ENCODE results near the gene PHF19.

Gene PHF19

DNA sequence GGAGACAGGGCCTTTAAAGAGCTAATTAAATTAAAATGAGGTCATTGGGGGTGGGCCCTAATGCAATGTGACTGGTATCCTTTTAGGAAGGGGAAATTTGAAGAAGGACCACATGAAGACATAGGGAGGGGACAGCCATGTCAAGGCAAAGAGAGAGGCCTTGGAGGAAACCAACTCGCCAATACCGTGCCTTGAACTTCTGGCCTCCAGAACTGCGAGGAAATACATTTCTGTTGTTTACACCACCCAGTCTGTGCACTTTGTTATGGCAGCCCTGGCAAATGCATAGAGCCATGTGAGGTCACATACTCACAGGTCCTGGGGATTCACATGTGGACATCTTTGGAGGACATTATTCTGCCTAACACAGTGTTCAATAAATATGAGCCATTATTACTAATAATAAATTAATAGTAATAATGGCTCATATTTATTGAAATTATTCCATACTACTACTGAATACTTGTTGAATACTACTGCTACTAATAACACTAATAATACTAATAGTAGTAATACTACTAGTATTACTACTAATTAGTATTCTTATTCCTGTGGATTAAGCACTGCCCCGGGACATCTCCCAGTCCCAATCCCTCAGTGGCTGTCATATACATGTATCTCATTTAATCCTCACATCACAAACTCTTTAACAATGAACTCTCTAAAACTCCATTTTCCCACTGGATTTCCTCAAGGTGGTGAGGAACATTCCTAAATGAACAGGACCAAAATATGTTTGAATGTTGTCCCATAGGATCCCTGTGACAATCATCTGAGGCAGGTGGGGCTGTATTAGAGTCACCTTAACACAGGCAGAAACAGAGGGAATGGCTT lies 41.2 kb upstream of the PHF19 start:
- in situ Hi-C loops (cut with HindIII; ENCODE audit: low sequenced_read_pairs): no loop called here
- H3K4me3 ChIP-seq (ENCODE audit: low read depth, low read length): no peak overlapping the region
- TF ChIP-seq, protein P1, sequence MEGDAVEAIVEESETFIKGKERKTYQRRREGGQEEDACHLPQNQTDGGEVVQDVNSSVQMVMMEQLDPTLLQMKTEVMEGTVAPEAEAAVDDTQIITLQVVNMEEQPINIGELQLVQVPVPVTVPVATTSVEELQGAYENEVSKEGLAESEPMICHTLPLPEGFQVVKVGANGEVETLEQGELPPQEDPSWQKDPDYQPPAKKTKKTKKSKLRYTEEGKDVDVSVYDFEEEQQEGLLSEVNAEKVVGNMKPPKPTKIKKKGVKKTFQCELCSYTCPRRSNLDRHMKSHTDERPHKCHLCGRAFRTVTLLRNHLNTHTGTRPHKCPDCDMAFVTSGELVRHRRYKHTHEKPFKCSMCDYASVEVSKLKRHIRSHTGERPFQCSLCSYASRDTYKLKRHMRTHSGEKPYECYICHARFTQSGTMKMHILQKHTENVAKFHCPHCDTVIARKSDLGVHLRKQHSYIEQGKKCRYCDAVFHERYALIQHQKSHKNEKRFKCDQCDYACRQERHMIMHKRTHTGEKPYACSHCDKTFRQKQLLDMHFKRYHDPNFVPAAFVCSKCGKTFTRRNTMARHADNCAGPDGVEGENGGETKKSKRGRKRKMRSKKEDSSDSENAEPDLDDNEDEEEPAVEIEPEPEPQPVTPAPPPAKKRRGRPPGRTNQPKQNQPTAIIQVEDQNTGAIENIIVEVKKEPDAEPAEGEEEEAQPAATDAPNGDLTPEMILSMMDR (IDR thresholded peaks at IDR 0.05; ENCODE audit: low read depth, low read length, missing control alignments): no peak
- DNase-seq (ENCODE audit: low read depth): no peak

DNA sequence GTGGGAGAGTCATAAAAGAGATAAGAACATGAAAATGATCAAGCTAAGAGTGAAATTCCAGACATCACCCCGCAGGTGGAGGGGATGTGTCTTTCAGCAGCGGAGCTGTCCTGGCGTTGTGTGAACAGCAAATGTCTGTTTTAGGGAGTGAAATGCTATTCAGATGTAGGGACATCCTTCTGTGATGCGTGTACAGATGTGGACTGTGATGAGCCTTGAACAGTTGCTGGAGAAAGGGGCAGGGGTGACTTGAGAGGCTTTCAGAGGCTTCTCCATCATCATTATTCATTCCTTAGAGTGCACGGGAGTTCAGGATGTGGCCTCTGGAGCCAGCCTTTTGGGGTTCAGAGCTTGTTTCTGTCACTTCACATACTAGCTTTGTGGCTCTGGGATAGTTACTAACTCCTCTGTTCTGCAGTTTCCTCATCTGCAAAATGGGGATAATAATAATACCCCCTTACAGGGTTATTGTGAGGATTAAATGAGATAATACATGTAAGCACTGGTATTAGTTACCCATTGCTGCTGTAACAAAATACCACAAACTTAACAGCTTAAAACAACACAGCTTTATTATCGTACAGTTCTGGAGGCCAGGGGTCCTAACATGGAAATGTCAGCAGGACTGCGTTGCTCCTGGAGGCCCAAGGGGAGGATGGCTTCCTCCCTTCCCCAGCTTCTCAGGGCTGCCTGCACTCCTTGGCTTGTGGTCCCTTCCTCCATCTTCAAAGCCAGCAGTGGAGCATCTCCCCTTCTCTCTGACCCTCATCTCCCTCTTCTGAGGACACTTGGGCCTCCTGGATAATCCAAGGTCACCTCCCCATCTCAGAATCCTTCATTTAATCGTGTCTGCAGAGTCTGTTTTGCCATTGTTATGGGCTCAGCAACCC lies 40.2 kb upstream of the PHF19 start:
- no peak for DNase-seq (ENCODE audit: low read depth)
- in situ Hi-C loops (cut with HindIII; ENCODE audit: low sequenced_read_pairs): no loop called here
- no peak overlapping the region for H3K4me3 ChIP-seq (ENCODE audit: low read depth, low read length)
- TF ChIP-seq, protein P1 (IDR thresholded peaks at IDR 0.05; ENCODE audit: low read depth, low read length, missing control alignments): no peak

DNA sequence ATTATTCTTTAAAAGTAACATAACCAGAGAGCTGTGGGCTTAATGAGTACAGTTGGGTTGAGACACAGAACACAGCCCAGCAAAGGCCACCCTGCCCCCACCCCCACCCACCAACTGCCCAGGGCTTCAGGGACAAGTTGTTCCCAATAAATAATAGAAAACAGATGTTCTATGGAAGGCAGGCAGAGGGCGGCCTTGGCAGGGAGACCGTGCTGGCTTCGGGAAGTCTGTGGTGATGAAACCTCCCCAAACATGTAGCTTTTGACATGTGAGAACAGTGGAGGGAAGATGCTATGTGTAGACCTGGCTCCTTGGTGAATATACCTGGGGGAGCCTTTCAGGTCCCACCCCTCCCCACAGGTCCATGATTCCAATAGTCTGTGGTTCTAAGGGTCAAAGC lies 39.6 kb upstream of the PHF19 start:
- H3K4me3 ChIP-seq (ENCODE audit: low read depth, low read length): no peak overlapping the region
- DNase-seq (ENCODE audit: low read depth): no peak
- TF ChIP-seq, protein P1 (IDR thresholded peaks at IDR 0.05; ENCODE audit: low read depth, low read length, missing control alignments): no peak
- in situ Hi-C loops (cut with HindIII; ENCODE audit: low sequenced_read_pairs): no loop called here

DNA sequence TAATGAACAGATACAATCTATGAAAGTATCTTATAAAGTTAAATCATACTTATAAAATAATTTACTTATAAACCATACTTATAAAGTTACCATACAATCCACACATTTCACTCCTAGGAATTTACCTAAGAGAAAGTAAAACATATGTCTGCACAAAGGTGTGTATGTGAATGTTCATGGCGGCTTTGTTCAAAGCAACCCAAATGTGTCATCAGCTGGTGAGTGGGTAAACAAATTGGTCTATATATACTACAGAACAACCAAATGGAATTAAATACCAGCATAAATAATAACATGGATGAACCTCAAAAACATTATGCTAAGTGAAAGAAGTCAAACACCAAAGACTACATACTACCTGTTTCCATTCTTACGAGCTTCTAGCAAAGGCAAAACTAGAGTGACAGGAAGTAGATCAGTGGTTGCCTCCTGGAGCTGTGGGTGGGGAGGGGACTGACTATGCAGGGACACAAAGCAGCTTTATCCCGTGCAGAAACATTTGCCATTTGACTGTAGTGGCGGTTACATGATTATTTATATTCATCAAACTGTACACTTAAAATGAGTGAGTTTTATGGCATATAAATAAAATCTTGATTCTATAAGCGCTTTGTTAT lies 39.0 kb upstream of the PHF19 start:
- TF ChIP-seq, protein P1 (IDR thresholded peaks at IDR 0.05; ENCODE audit: low read depth, low read length, missing control alignments): no peak
- in situ Hi-C loops (cut with HindIII; ENCODE audit: low sequenced_read_pairs): no loop called here
- no peak overlapping the region for H3K4me3 ChIP-seq (ENCODE audit: low read depth, low read length)
- no peak for DNase-seq (ENCODE audit: low read depth)

DNA sequence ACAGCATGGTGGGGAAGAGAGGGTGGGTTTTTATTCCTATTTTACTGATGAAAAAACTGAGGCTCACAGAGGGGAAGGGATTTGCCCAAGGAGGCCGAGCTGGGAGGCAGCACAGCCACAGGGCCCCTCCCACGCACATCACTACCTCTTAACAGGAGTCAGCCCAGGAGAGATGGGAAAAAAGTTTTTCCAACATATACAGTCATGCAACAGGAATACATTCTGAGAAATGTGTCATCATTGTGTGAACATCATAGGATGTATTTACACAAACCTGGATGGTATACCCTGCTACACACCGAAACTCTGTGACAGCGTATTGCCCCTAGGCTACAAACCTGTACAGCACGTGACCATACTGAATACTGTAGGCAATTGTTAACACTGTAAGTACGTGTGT lies 38.0 kb upstream of the PHF19 start:
- no peak overlapping the region for H3K4me3 ChIP-seq (ENCODE audit: low read depth, low read length)
- TF ChIP-seq, protein P1 (IDR thresholded peaks at IDR 0.05; ENCODE audit: low read depth, low read length, missing control alignments): no peak
- in situ Hi-C loops (cut with HindIII; ENCODE audit: low sequenced_read_pairs): no loop called here
- no peak for DNase-seq (ENCODE audit: low read depth)

DNA sequence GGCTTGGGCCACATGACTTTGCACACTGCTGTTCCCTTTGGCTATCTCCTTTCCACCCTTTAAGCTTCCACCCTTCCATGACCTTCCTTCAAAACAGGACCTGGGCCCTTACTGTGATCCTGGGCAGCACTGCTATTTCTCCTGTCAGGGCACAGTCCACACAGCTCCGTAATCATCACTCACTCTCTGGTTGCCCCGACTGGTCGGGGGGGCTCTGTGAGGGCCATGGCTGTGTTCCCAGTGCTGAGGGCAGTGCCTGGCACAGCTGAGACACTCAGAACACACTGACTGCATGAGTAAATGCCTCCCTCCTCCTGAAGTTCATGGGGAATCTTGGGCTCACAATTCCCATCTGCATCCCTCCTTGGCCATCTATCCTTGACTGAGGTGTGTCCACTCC lies 37.4 kb upstream of the PHF19 start:
- in situ Hi-C loops (cut with HindIII; ENCODE audit: low sequenced_read_pairs): no loop called here
- TF ChIP-seq, protein P1 (IDR thresholded peaks at IDR 0.05; ENCODE audit: low read depth, low read length, missing control alignments): no peak
- H3K4me3 ChIP-seq (ENCODE audit: low read depth, low read length): no peak overlapping the region
- DNase-seq (ENCODE audit: low read depth): no peak

Measured in astrocyte of the cerebellum (primary cell).